ENCODE measurements around the gene ADH5. TPM values are rescaled to one million over a fixed set of nuclear protein-coding genes. Genes with fewer than 3 reads are reported as not detected.

Gene ADH5
- total RNA-seq, 1 experiment from 2014 or later: 163 TPM

GRCh38 chr4:99079625-99080295 lies 8.8 kb downstream of the ADH5 start:
- CTCF ChIA-PET: no interaction called here
- intact Hi-C loops (cut with micrococcal nuclease): no loop called here

More at GRCh38 chr4:99079625-99080295, 8.8 kb downstream of the ADH5 start:
- H3K9me3 ChIP-seq (ENCODE audit: control insufficient read depth in 1 of 2, insufficient read depth in 1 of 2, low read depth in 1 of 2, low read length in 2 of 2): no peaks in the 10 kb centered on the region
- H3K27ac ChIP-seq (ENCODE audit: low read depth, low read length): no peak overlapping the region
- BruUV-seq (replicated peaks): no TSS peak
- H3K4me2 ChIP-seq (ENCODE audit: low read length): no peak overlapping the region
- no peak for DNase-seq (ENCODE audit: low read depth, low spot score)
- H3K79me2 ChIP-seq (ENCODE audit: insufficient read depth, low read length): peaks cover 32% of the 10 kb centered on the region
- H3K27me3 ChIP-seq (ENCODE audit: insufficient read depth, low read length): no peaks in the 10 kb centered on the region
- no peaks in the 10 kb centered on the region for H4K20me1 ChIP-seq (ENCODE audit: insufficient read depth)
- H2AFZ ChIP-seq (ENCODE audit: low read depth, low read length, poor library complexity, severe bottlenecking): no peak overlapping the region
- H3K36me3 ChIP-seq (ENCODE audit: control insufficient read depth in 1 of 2, insufficient read depth in 2 of 2, low read length in 2 of 2): peaks cover 43 to 56% of the 10 kb centered on the region in 2 experiments; a peak in 3 of 4 replicates
- ChIA-PET POLR2A (no interaction called here), RAD21 (ENCODE audit: low non-redundant PET in 1 of 2, low total read pairs in 2 of 2, uncharacterized antibody in 2 of 2, unreplicated experiment in 2 of 2) (no interaction called here)
- H3K9me2 ChIP-seq (ENCODE audit: insufficient read depth): no peaks in the 10 kb centered on the region
- no peak overlapping the region for H3K9ac ChIP-seq (ENCODE audit: low read length)
- no peak overlapping the region for H3K4me3 ChIP-seq (replicated peaks in 1 of 2; ENCODE audit: low read depth in 1 of 2, low read length in 2 of 2)
- no peaks in the 10 kb centered on the region for H3K4me1 ChIP-seq (ENCODE audit: control insufficient read depth in 1 of 2, insufficient read depth in 2 of 2, low read length in 2 of 2)
- TF ChIP-seq CEBPB (IDR thresholded peaks at IDR 0.05; ENCODE audit: low read depth) (no peak), ZFX (IDR thresholded peaks at IDR 0.05) (no peak), CTCF (IDR thresholded peaks at IDR 0.05 in 2 of 3, conservative IDR thresholded peaks at IDR 0.05 in 1 of 3; ENCODE audit: borderline replicate concordance in 1 of 3, insufficient read depth in 1 of 3, low read depth in 2 of 3, low read length in 2 of 3) (no peak), FOSL1 (IDR thresholded peaks at IDR 0.05; ENCODE audit: low read depth) (no peak), JUND (IDR thresholded peaks at IDR 0.05) (no peak)
- TF ChIP-seq, protein P1, sequence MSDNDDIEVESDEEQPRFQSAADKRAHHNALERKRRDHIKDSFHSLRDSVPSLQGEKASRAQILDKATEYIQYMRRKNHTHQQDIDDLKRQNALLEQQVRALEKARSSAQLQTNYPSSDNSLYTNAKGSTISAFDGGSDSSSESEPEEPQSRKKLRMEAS (IDR thresholded peaks at IDR 0.05): no peak
- ATAC-seq: no peak

Measured in HCT116 (cell line).